Stimulated activated memory B cell treated with anti-CD40 and anti-IgM and Interleukin-4, amounts not matched to agents 10 μg/mL and 1 μg/mL and 100 μg/mL, for 72 hours (primary cell): ENCODE measurements around the gene ZFPM1.

Experiments
- ATAC-seq: fragments of 150-1000 bp; cut with Tn5 transposase; 2 replicates; pipeline ENCODE4 v1.10.0; 2021
- H3K27ac Mint-ChIP-seq: one replicate; pipeline ENCODE4 v1.8.0; 2022; ENCODE audit warnings: mild to moderate bottlenecking, mixed read lengths
- H3K27me3 Mint-ChIP-seq: one replicate; pipeline ENCODE4 v1.8.0; 2022; ENCODE audit warnings: mixed read lengths
- H3K36me3 Mint-ChIP-seq: one replicate; pipeline ENCODE4 v1.8.0; 2022; ENCODE audit warnings: mixed read lengths
- H3K4me1 Mint-ChIP-seq: one replicate; pipeline ENCODE4 v1.8.0; 2022; ENCODE audit warnings: mixed read lengths
- H3K4me3 Mint-ChIP-seq: one replicate; pipeline ENCODE4 v1.8.0; 2022; ENCODE audit warnings: mild to moderate bottlenecking, moderate library complexity, mixed read lengths
- H3K9me3 Mint-ChIP-seq: one replicate; pipeline ENCODE4 v1.8.0; 2022; ENCODE audit warnings: mixed read lengths

Gene ZFPM1

GRCh38 chr16:88497561-88498462 lies 44.7 kb downstream of the ZFPM1 start:
- ATAC-seq = no peak
- H3K27ac Mint-ChIP-seq = no peak overlapping the region
- no peaks in the 10 kb centered on the region for H3K27me3 Mint-ChIP-seq
- H3K4me3 Mint-ChIP-seq = no peak overlapping the region
- H3K4me1 Mint-ChIP-seq = no peaks in the 10 kb centered on the region
- no peaks in the 10 kb centered on the region for H3K9me3 Mint-ChIP-seq
- peaks cover 11% of the 10 kb centered on the region for H3K36me3 Mint-ChIP-seq

- H3K36me3 Mint-ChIP-seq = peaks cover 11% of the 10 kb centered on the region
- no peaks in the 10 kb centered on the region for H3K27me3 Mint-ChIP-seq
- no peak for ATAC-seq
- H3K27ac Mint-ChIP-seq = no peak overlapping the region
- no peak overlapping the region for H3K4me3 Mint-ChIP-seq
- H3K4me1 Mint-ChIP-seq = peaks cover 4% of the 10 kb centered on the region
- no peaks in the 10 kb centered on the region for H3K9me3 Mint-ChIP-seq
Observed at GRCh38 chr16:88498576-88499208, 45.6 kb downstream of the ZFPM1 start.

- no peak overlapping the region for H3K4me3 Mint-ChIP-seq
- H3K36me3 Mint-ChIP-seq = peaks cover 11% of the 10 kb centered on the region
- no peaks in the 10 kb centered on the region for H3K27me3 Mint-ChIP-seq
- H3K4me1 Mint-ChIP-seq = peaks cover 5% of the 10 kb centered on the region
- H3K9me3 Mint-ChIP-seq = no peaks in the 10 kb centered on the region
- no peak overlapping the region for H3K27ac Mint-ChIP-seq
- ATAC-seq = peak; percentile 14
Observed at GRCh38 chr16:88499292-88499691, 46.2 kb downstream of the ZFPM1 start.

GRCh38 chr16:88499836-88500251 lies 46.8 kb downstream of the ZFPM1 start:
- peak; percentile 25 for ATAC-seq
- no peak overlapping the region for H3K27ac Mint-ChIP-seq
- H3K4me1 Mint-ChIP-seq = peaks cover 9% of the 10 kb centered on the region
- no peaks in the 10 kb centered on the region for H3K9me3 Mint-ChIP-seq
- no peaks in the 10 kb centered on the region for H3K27me3 Mint-ChIP-seq
- H3K36me3 Mint-ChIP-seq = peaks cover 11% of the 10 kb centered on the region
- H3K4me3 Mint-ChIP-seq = no peak overlapping the region

- Mint-ChIP-seq H3K9me3 (no peaks in the 10 kb centered on the region), H3K27me3 (no peaks in the 10 kb centered on the region), H3K36me3 (peaks cover 10% of the 10 kb centered on the region), H3K27ac (no peak overlapping the region), H3K4me1 (peaks cover 13% of the 10 kb centered on the region), H3K4me3 (no peak overlapping the region)
- ATAC-seq = no peak
Observed at GRCh38 chr16:88500255-88500661, 47.2 kb downstream of the ZFPM1 start.

GRCh38 chr16:88502371-88502770 lies 49.3 kb downstream of the ZFPM1 start:
- Mint-ChIP-seq H3K27me3 (no peaks in the 10 kb centered on the region), H3K9me3 (no peaks in the 10 kb centered on the region), H3K4me3 (no peak overlapping the region), H3K4me1 (peaks cover 16% of the 10 kb centered on the region), H3K36me3 (peaks cover 12% of the 10 kb centered on the region), H3K27ac (no peak overlapping the region)
- ATAC-seq = no peak

GRCh38 chr16:88502776-88503280 lies 49.7 kb downstream of the ZFPM1 start:
- no peak for ATAC-seq
- Mint-ChIP-seq H3K36me3 (peaks cover 15% of the 10 kb centered on the region), H3K4me1 (peaks cover 16% of the 10 kb centered on the region)

GRCh38 chr16:88503374-88503770 lies 50.3 kb downstream of the ZFPM1 start:
- H3K9me3 Mint-ChIP-seq = no peaks in the 10 kb centered on the region
- H3K4me3 Mint-ChIP-seq = no peak overlapping the region
- H3K27me3 Mint-ChIP-seq = no peaks in the 10 kb centered on the region
- H3K36me3 Mint-ChIP-seq = peaks cover 15% of the 10 kb centered on the region
- H3K4me1 Mint-ChIP-seq = peaks cover 16% of the 10 kb centered on the region
- ATAC-seq = no peak
- no peak overlapping the region for H3K27ac Mint-ChIP-seq

More at GRCh38 chr16:88502776-88503280, 49.7 kb downstream of the ZFPM1 start:
- Mint-ChIP-seq H3K4me3 (no peak overlapping the region), H3K27ac (no peak overlapping the region), H3K27me3 (no peaks in the 10 kb centered on the region), H3K9me3 (no peaks in the 10 kb centered on the region)

- H3K4me1 Mint-ChIP-seq = peaks cover 16% of the 10 kb centered on the region
- ATAC-seq = no peak
- H3K4me3 Mint-ChIP-seq = no peak overlapping the region
- no peaks in the 10 kb centered on the region for H3K27me3 Mint-ChIP-seq
- peaks cover 15% of the 10 kb centered on the region for H3K36me3 Mint-ChIP-seq
- no peak overlapping the region for H3K27ac Mint-ChIP-seq
- no peaks in the 10 kb centered on the region for H3K9me3 Mint-ChIP-seq
Observed at GRCh38 chr16:88503771-88504488, 50.9 kb downstream of the ZFPM1 start.

- ATAC-seq = no peak
- H3K4me1 Mint-ChIP-seq = peaks cover 16% of the 10 kb centered on the region
Observed at GRCh38 chr16:88504489-88505404, 51.7 kb downstream of the ZFPM1 start.

GRCh38 chr16:88505405-88506082 lies 52.5 kb downstream of the ZFPM1 start:
- Mint-ChIP-seq H3K27ac (no peak overlapping the region), H3K4me3 (no peak overlapping the region), H3K4me1 (peaks cover 16% of the 10 kb centered on the region), H3K27me3 (no peaks in the 10 kb centered on the region), H3K9me3 (no peaks in the 10 kb centered on the region), H3K36me3 (peaks cover 15% of the 10 kb centered on the region)
- no peak for ATAC-seq

More at GRCh38 chr16:88504489-88505404, 51.7 kb downstream of the ZFPM1 start:
- Mint-ChIP-seq H3K27ac (no peak overlapping the region), H3K4me3 (no peak overlapping the region), H3K9me3 (no peaks in the 10 kb centered on the region), H3K27me3 (no peaks in the 10 kb centered on the region), H3K36me3 (peaks cover 15% of the 10 kb centered on the region)

GRCh38 chr16:88506723-88507122 lies 53.6 kb downstream of the ZFPM1 start:
- ATAC-seq = no peak
- Mint-ChIP-seq H3K4me3 (no peak overlapping the region), H3K27ac (no peak overlapping the region), H3K27me3 (no peaks in the 10 kb centered on the region), H3K9me3 (no peaks in the 10 kb centered on the region), H3K36me3 (peaks cover 10% of the 10 kb centered on the region), H3K4me1 (peaks cover 16% of the 10 kb centered on the region)

GRCh38 chr16:88507231-88507743 lies 54.2 kb downstream of the ZFPM1 start:
- Mint-ChIP-seq H3K27ac (no peak overlapping the region), H3K9me3 (no peaks in the 10 kb centered on the region), H3K36me3 (peaks cover 10% of the 10 kb centered on the region), H3K4me1 (peaks cover 16% of the 10 kb centered on the region), H3K4me3 (no peak overlapping the region), H3K27me3 (no peaks in the 10 kb centered on the region)
- ATAC-seq = no peak
